ENCODE data around the gene ADGRG3.

ADGRG3 gene

DNA sequence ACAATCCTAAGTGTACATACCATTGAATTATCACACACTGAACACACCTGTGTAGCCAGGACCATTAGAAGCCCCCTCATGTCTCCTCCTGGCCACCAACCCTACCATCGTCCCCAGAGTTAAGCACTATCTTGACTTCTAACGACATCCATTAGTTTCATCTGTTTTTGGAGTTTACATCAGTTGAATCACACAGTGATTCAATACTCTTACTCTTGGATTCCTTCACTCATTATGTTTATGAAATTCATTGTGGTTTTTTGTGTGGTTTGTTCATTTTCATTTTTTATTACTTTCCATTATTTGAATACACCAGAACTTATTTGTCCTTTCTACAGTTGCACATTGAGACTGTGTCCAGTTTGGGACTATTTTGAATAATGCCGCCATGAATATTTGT, 40.1 kb downstream of the ADGRG3 start:
- Histone ChIP-seq H2AFZ (ENCODE audit: low read length) (no peak overlapping the region), H3K36me3 (ENCODE audit: insufficient read depth, low read length) (no peaks in the 10 kb centered on the region), H3K27me3 (ENCODE audit: insufficient read depth, low read length, poor library complexity, severe bottlenecking) (no peaks in the 10 kb centered on the region), H3F3A (ENCODE audit: low read depth) (no peaks in the 10 kb centered on the region), H3K4me3 (ENCODE audit: low read length, poor library complexity, severe bottlenecking) (no peak overlapping the region), H4K20me1 (ENCODE audit: insufficient read depth, low read length, poor library complexity, severe bottlenecking) (no peaks in the 10 kb centered on the region), H3K9me3 (ENCODE audit: insufficient read depth, low read depth, low read length) (no peaks in the 10 kb centered on the region), H3K9me2 (replicated peaks; ENCODE audit: low read depth, low read length) (no peaks in the 10 kb centered on the region), H3K79me2 (ENCODE audit: insufficient read depth, low read length) (no peaks in the 10 kb centered on the region), H3K4me1 (ENCODE audit: insufficient read depth, low read length, poor library complexity, severe bottlenecking) (peaks cover 4% of the 10 kb centered on the region), H3K9ac (ENCODE audit: low read depth, low read length, poor library complexity, severe bottlenecking) (no peak overlapping the region), H3K4me2 (ENCODE audit: low read depth, low read length, poor library complexity, severe bottlenecking) (no peak overlapping the region)
- TF ChIP-seq CTCF (conservative IDR thresholded peaks at IDR 0.05; ENCODE audit: low read length) (no peak), EZH2phosphoT487 (IDR thresholded peaks at IDR 0.05; ENCODE audit: borderline replicate concordance) (no peak)

DNA sequence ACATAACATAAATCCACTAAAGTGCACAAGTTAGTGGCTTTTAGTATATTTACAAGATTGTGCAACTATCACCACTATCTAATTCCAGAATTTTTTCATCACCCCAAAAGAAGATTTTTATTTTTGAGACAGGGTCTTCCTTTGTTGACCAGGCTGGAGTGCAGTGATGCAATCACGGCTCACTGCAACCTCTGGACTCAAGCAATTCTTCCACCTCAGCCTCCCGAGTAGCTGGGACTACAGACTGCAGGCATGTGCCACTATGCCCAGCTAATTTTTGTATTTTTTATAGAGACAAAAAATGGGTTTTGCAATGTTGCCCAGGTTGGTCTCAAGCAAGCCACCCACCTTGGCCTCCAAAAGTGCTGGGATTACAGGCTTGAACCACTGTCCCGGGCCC, 41.6 kb downstream of the ADGRG3 start:
- no peaks in the 10 kb centered on the region for H3K79me2 ChIP-seq (ENCODE audit: insufficient read depth, low read length)
- TF ChIP-seq EZH2phosphoT487 (IDR thresholded peaks at IDR 0.05; ENCODE audit: borderline replicate concordance), result no peak
- no peak for TF ChIP-seq CTCF (conservative IDR thresholded peaks at IDR 0.05; ENCODE audit: low read length)
- no peak overlapping the region for H3K9ac ChIP-seq (ENCODE audit: low read depth, low read length, poor library complexity, severe bottlenecking)
- H3K4me2 ChIP-seq (ENCODE audit: low read depth, low read length, poor library complexity, severe bottlenecking), result no peak overlapping the region
- H3K4me1 ChIP-seq (ENCODE audit: insufficient read depth, low read length, poor library complexity, severe bottlenecking), result peaks cover 4% of the 10 kb centered on the region
- H3K9me2 ChIP-seq (replicated peaks; ENCODE audit: low read depth, low read length), result no peaks in the 10 kb centered on the region
- H2AFZ ChIP-seq (ENCODE audit: low read length), result no peak overlapping the region
- H3K4me3 ChIP-seq (ENCODE audit: low read length, poor library complexity, severe bottlenecking), result no peak overlapping the region
- H3K27me3 ChIP-seq (ENCODE audit: insufficient read depth, low read length, poor library complexity, severe bottlenecking), result no peaks in the 10 kb centered on the region
- no peaks in the 10 kb centered on the region for H4K20me1 ChIP-seq (ENCODE audit: insufficient read depth, low read length, poor library complexity, severe bottlenecking)
- H3K9me3 ChIP-seq (ENCODE audit: insufficient read depth, low read depth, low read length), result no peaks in the 10 kb centered on the region
- H3K36me3 ChIP-seq (ENCODE audit: insufficient read depth, low read length), result no peaks in the 10 kb centered on the region
- H3F3A ChIP-seq (ENCODE audit: low read depth), result no peaks in the 10 kb centered on the region

GRCh38 chr16:57711346-57711745, 43.2 kb downstream of the ADGRG3 start:
- H3K27me3 ChIP-seq (ENCODE audit: insufficient read depth, low read length, poor library complexity, severe bottlenecking), result no peaks in the 10 kb centered on the region
- H3K4me3 ChIP-seq (ENCODE audit: low read length, poor library complexity, severe bottlenecking), result no peak overlapping the region
- TF ChIP-seq EZH2phosphoT487 (IDR thresholded peaks at IDR 0.05; ENCODE audit: borderline replicate concordance) (no peak), CTCF (conservative IDR thresholded peaks at IDR 0.05; ENCODE audit: low read length) (no peak)
- no peaks in the 10 kb centered on the region for H3F3A ChIP-seq (ENCODE audit: low read depth)
- H3K4me1 ChIP-seq (ENCODE audit: insufficient read depth, low read length, poor library complexity, severe bottlenecking), result peaks cover 4% of the 10 kb centered on the region
- no peaks in the 10 kb centered on the region for H3K9me3 ChIP-seq (ENCODE audit: insufficient read depth, low read depth, low read length)
- H3K79me2 ChIP-seq (ENCODE audit: insufficient read depth, low read length), result no peaks in the 10 kb centered on the region
- no peak overlapping the region for H3K9ac ChIP-seq (ENCODE audit: low read depth, low read length, poor library complexity, severe bottlenecking)
- no peaks in the 10 kb centered on the region for H3K9me2 ChIP-seq (replicated peaks; ENCODE audit: low read depth, low read length)
- no peaks in the 10 kb centered on the region for H3K36me3 ChIP-seq (ENCODE audit: insufficient read depth, low read length)
- no peak overlapping the region for H2AFZ ChIP-seq (ENCODE audit: low read length)
- H3K4me2 ChIP-seq (ENCODE audit: low read depth, low read length, poor library complexity, severe bottlenecking), result no peak overlapping the region
- no peaks in the 10 kb centered on the region for H4K20me1 ChIP-seq (ENCODE audit: insufficient read depth, low read length, poor library complexity, severe bottlenecking)

Measured in Loucy (cell line).